ENCODE measurements around the gene CFAP119.

The CFAP119 gene

GRCh38 chr16:30782486-30783279 lies 20.8 kb upstream of the CFAP119 start:
- DNase-seq (ENCODE audit: low read depth in 2 of 2) = no peak

- no peak for DNase-seq (ENCODE audit: low read depth in 2 of 2)
Measured at GRCh38 chr16:30780549-30780948, 18.7 kb upstream of the CFAP119 start.

GRCh38 chr16:30780021-30780420 lies 18.2 kb upstream of the CFAP119 start:
- no peak for DNase-seq (ENCODE audit: low read depth in 2 of 2)

- no peak for DNase-seq (ENCODE audit: low read depth in 2 of 2)
Measured at GRCh38 chr16:30779596-30779995, 17.7 kb upstream of the CFAP119 start.

GRCh38 chr16:30778549-30779244 lies 16.8 kb upstream of the CFAP119 start:
- DNase-seq (ENCODE audit: low read depth in 2 of 2) = no peak

GRCh38 chr16:30777591-30778297 lies 15.9 kb upstream of the CFAP119 start:
- no peak for DNase-seq (ENCODE audit: low read depth in 2 of 2)

- DNase-seq (ENCODE audit: low read depth in 2 of 2) = peak; percentile 52 to 63
Measured at GRCh38 chr16:30775392-30776188, 13.7 kb upstream of the CFAP119 start.

- no peak for DNase-seq (ENCODE audit: low read depth in 2 of 2)
Measured at GRCh38 chr16:30775131-30775391, 13.2 kb upstream of the CFAP119 start.

GRCh38 chr16:30774367-30775130 lies 12.7 kb upstream of the CFAP119 start:
- no peak for DNase-seq (ENCODE audit: low read depth in 2 of 2)

GRCh38 chr16:30773826-30774225 lies 12.0 kb upstream of the CFAP119 start:
- no peak for DNase-seq (ENCODE audit: low read depth in 2 of 2)

GRCh38 chr16:30771726-30772125 lies 9.9 kb upstream of the CFAP119 start:
- no peak for DNase-seq (ENCODE audit: low read depth in 2 of 2)

GRCh38 chr16:30769379-30770089 lies 7.7 kb upstream of the CFAP119 start:
- no peak for DNase-seq (ENCODE audit: low read depth in 2 of 2)

- DNase-seq (ENCODE audit: low read depth in 2 of 2) = no peak
Measured at GRCh38 chr16:30768583-30769181, 6.8 kb upstream of the CFAP119 start.

- DNase-seq (ENCODE audit: low read depth in 2 of 2) = no peak
Measured at GRCh38 chr16:30767767-30768465, 6.1 kb upstream of the CFAP119 start.

- no peak for DNase-seq (ENCODE audit: low read depth in 2 of 2)
Measured at GRCh38 chr16:30766933-30767284, 5.0 kb upstream of the CFAP119 start.

- DNase-seq (ENCODE audit: low read depth in 2 of 2) = no peak
Measured at GRCh38 chr16:30766206-30766932, 4.5 kb upstream of the CFAP119 start.

- DNase-seq (ENCODE audit: low read depth in 2 of 2) = no peak
Measured at GRCh38 chr16:30764816-30765465, 3.1 kb upstream of the CFAP119 start.

GRCh38 chr16:30764086-30764485 lies 2.2 kb upstream of the CFAP119 start:
- DNase-seq (ENCODE audit: low read depth in 2 of 2) = no peak
